Measurements from ENCODE around the gene TM4SF18.

DNA sequence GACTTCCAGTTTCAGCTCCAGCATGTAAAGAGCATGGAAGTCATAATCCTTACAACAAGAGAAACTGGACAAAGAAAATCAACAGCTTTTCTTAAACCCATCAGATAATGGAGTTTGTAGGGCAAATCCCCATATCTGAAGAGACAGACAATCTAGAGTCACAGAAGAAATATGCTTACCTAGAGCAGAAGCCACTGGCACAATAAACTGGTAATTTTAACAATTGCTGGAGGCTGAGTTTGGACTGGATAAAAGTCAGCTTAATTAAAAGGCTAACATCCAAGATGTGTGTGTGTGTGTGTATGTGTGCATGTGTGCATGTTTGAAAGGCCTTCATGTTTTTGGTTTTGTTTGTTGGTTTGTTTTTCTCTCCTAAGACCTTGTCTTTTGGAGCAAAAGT lies 50.6 kb downstream of the TM4SF18 start:
- TF ChIP-seq, protein P1, sequence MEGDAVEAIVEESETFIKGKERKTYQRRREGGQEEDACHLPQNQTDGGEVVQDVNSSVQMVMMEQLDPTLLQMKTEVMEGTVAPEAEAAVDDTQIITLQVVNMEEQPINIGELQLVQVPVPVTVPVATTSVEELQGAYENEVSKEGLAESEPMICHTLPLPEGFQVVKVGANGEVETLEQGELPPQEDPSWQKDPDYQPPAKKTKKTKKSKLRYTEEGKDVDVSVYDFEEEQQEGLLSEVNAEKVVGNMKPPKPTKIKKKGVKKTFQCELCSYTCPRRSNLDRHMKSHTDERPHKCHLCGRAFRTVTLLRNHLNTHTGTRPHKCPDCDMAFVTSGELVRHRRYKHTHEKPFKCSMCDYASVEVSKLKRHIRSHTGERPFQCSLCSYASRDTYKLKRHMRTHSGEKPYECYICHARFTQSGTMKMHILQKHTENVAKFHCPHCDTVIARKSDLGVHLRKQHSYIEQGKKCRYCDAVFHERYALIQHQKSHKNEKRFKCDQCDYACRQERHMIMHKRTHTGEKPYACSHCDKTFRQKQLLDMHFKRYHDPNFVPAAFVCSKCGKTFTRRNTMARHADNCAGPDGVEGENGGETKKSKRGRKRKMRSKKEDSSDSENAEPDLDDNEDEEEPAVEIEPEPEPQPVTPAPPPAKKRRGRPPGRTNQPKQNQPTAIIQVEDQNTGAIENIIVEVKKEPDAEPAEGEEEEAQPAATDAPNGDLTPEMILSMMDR (IDR thresholded peaks at IDR 0.05), result no peak
- TF ChIP-seq EZH2 (IDR thresholded peaks at IDR 0.05; ENCODE audit: borderline replicate concordance, insufficient read depth, low read depth, low read length, poor library complexity, severe bottlenecking), result no peak
